ENCODE data around the gene SESN1.
"Not testable (repeated sequence)": the region's sequence is repeated elsewhere in the genome, so short reads cannot be mapped to it uniquely, and the experiment has no call there.

SESN1 gene

DNA sequence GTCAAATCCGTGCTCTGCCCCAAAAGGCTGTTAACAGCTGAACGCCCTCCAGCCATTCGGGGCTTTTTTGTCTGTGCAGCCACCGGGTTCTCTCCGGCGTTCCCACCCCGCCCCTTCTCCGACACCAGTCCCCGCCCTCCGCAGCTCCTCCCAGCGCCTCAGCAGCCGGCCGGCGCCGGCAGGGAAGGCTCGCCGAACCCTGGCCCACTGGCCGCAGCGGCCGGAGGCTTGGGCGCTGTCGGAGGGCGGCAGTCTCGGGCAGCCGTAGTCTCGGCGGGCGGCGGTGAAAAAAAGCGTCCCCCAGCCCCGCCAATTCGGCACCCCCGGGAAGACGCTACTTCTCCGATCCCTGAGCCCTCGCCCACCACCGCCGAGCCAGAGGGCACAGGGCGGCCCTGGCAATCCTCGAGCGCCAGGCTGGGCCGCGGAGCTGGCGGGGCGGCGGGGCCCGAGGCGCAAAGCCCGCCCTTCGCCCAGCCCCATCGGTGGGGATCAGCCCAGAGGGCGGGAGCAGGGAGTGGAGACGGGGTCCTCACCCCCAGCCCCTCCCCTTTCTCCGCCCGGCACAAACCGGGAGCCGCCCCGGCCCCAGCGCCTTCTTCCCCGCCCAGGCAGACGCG is at the start of gene SESN1:
Gene SESN1, minus strand, starts transcription at position 431 of the 620 bp plus-strand sequence. CDS start 773 bp downstream, outside the sequence.
- Mint-ChIP-seq H3K27ac (ENCODE audit: low read depth) (peak within 1 kb of the TSS; percentile 96), H3K27me3 (no peaks in the 10 kb centered on the region), H3K4me1 (peaks cover 75% of the 10 kb centered on the region), H3K4me3 (peak within 1 kb of the TSS; percentile 91), H3K9me3 (no peaks in the 10 kb centered on the region), H3K36me3 (ENCODE audit: insufficient read depth) (peaks cover 16% of the 10 kb centered on the region)
- ATAC-seq (replicated peaks; ENCODE audit: extremely low read depth, poor library complexity, severe bottlenecking) (peak; percentile 64), DNase-seq (ENCODE audit: low spot score in 2 of 2) (peak; percentile 62 to 68)

DNA sequence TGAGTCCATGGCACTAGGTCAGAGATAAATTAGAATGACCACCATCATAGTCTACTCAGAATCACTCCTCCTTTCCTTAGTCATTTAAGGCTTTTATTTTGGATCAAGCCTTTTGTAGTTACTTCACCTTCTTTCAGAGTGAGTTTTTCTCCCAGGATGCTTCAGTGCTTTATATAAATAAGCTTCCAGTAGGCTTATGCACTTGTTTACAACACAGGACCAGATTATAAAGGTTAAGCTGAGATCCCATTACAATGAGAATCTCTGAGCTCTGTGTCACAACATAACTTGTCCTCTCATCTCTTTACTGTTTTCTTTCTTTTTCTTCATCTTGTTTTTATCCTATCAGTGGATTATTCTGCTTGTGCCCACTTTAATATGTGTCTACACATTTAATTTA is 48.5 kb upstream of the SESN1 start:
- ATAC-seq (replicated peaks; ENCODE audit: extremely low read depth, poor library complexity, severe bottlenecking): no peak
- Mint-ChIP-seq H3K4me3 (no peak overlapping the region), H3K36me3 (ENCODE audit: insufficient read depth) (peaks cover 1% of the 10 kb centered on the region), H3K9me3 (no peaks in the 10 kb centered on the region), H3K4me1 (no peaks in the 10 kb centered on the region), H3K27me3 (no peaks in the 10 kb centered on the region), H3K27ac (ENCODE audit: low read depth) (no peak overlapping the region)
- no peak for DNase-seq (ENCODE audit: low spot score in 2 of 2)

DNA sequence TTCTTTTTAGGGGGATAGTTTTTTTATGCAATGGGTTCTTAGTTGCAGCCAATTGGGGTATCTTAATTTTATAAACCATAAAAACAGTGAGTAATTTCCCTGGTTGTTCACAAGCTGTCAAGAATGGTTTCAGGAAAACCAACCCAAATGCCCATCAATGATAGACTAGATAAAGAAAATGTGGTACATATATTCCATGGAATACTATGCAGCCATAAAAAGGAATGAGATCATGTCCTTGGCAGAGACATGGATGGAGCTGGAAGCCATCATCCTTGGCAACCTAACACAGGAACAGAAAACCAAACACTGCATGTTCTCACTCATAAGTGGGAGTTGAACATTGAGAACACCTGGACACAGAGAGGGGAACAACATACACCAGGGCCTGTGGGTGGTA is 47.4 kb upstream of the SESN1 start:
- not testable (repeated sequence) for H3K4me1 Mint-ChIP-seq

DNA sequence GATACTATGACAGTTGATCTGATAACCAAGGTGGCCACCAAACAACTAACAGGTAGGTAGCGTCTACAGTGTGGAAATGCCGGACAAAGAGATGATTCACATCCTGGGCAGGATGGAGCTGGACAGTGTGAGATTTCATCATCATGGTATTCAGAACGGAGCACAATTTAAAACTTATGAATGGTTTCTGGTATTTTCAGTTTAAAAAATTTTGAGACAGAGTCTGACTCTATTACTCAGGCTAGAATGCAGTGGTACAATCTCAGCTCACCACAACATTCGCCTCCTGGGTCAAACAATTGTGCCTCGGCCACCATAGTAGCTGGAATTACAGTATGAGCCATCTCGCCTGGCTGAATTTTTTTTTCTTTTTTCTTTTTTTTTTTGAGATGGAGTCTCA is 44.5 kb upstream of the SESN1 start:
- Mint-ChIP-seq H3K9me3 (no peaks in the 10 kb centered on the region), H3K4me3 (no peak overlapping the region), H3K27ac (ENCODE audit: low read depth) (no peak overlapping the region), H3K27me3 (no peaks in the 10 kb centered on the region), H3K36me3 (ENCODE audit: insufficient read depth) (peaks cover 1% of the 10 kb centered on the region), H3K4me1 (no peaks in the 10 kb centered on the region)
- DNase-seq (ENCODE audit: low spot score in 2 of 2) (no peak), ATAC-seq (replicated peaks; ENCODE audit: extremely low read depth, poor library complexity, severe bottlenecking) (no peak)

More for the DNA sequence above, 47.4 kb upstream of the SESN1 start:
- not testable (repeated sequence) for H3K9me3 Mint-ChIP-seq; H3K27ac Mint-ChIP-seq (ENCODE audit: low read depth); H3K36me3 Mint-ChIP-seq (ENCODE audit: insufficient read depth); H3K27me3 Mint-ChIP-seq; ATAC-seq (replicated peaks; ENCODE audit: extremely low read depth, poor library complexity, severe bottlenecking); DNase-seq (ENCODE audit: low spot score in 2 of 2); H3K4me3 Mint-ChIP-seq

DNA sequence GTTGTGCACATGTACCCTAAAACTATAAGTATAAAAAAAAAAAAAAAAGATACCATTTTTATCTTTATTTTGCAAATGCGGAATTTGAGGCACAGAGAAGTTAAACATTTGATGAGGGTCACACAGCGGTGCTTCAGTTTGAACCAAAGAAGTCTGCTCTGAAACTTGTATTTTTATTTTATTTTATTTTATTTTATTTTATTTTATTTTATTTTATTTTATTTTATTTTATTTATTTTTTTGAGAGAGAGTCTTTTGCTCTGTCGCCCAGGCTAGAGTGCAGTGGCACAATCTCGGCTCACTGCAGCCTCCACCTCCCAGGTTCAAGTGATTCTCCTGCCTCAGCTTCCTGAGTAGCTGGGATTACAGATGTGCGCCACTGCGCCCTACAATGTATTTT is 41.9 kb upstream of the SESN1 start:
- H3K9me3 Mint-ChIP-seq; H3K36me3 Mint-ChIP-seq (ENCODE audit: insufficient read depth); DNase-seq (ENCODE audit: low spot score in 2 of 2); ATAC-seq (replicated peaks; ENCODE audit: extremely low read depth, poor library complexity, severe bottlenecking); H3K4me3 Mint-ChIP-seq; H3K27ac Mint-ChIP-seq (ENCODE audit: low read depth); H3K27me3 Mint-ChIP-seq; H3K4me1 Mint-ChIP-seq: not testable (repeated sequence)

DNA sequence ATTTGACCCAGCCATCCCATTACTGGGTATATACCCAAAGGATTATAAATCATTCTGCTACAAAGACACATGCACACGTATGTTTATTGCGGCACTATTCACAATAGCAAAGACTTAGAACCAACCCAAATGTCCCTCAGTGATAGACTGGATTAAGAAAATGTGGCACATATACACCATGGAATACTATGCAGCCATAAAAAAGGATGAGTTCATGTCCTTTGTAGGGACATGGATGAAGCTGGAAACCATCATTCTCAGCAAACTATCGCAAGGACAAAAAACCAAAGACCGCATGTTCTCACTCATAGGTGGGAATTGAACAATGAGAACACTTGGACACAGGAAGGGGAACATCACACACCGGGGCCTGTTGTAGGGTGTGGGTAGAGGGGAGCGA is 41.4 kb upstream of the SESN1 start:
- H3K27ac Mint-ChIP-seq (ENCODE audit: low read depth); H3K27me3 Mint-ChIP-seq; ATAC-seq (replicated peaks; ENCODE audit: extremely low read depth, poor library complexity, severe bottlenecking); H3K36me3 Mint-ChIP-seq (ENCODE audit: insufficient read depth); H3K4me3 Mint-ChIP-seq; H3K9me3 Mint-ChIP-seq; H3K4me1 Mint-ChIP-seq; DNase-seq (ENCODE audit: low spot score in 2 of 2): not testable (repeated sequence)

DNA sequence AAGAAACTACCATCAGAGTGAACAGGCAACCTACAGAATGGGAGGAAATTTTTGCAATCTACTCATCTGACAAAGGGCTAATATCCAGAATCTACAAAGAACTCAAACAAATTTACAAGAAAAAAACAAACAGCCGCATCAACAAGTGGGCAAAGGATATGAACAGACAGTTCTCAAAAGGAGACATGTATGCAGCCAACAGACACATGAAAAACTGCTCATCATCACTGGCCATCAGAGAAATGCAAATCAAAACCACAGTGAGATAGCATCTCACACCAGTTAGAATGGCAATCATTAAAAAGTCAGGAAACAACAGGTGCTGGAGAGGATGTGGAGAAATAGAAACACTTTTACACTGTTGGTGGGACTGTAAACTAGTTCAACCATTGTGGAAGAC is 41.0 kb upstream of the SESN1 start:
- not testable (repeated sequence) for DNase-seq (ENCODE audit: low spot score in 2 of 2); H3K4me3 Mint-ChIP-seq; H3K36me3 Mint-ChIP-seq (ENCODE audit: insufficient read depth); ATAC-seq (replicated peaks; ENCODE audit: extremely low read depth, poor library complexity, severe bottlenecking); H3K27me3 Mint-ChIP-seq; H3K27ac Mint-ChIP-seq (ENCODE audit: low read depth); H3K9me3 Mint-ChIP-seq; H3K4me1 Mint-ChIP-seq

DNA sequence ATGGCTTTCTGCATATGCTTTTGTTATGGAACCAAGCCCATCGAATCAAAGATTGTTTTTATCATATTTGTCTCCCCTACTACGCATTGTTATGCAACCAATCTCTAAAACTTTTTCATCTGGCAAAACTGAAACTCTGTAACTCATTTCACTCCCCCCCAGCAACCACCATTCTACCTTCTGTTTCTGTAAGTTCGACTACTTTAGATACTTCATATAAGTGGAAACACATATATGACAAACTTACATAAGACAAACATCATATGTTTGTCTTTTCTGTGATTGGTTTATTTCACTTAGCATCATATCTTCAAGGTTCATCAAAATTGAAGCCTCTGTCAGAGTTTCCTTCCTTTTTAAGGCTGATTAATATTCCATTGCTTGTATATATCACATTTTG is 35.4 kb upstream of the SESN1 start:
- DNase-seq (ENCODE audit: low spot score in 2 of 2) (no peak), ATAC-seq (replicated peaks; ENCODE audit: extremely low read depth, poor library complexity, severe bottlenecking) (no peak)
- Mint-ChIP-seq H3K27me3 (no peaks in the 10 kb centered on the region), H3K36me3 (ENCODE audit: insufficient read depth) (peaks cover 2% of the 10 kb centered on the region), H3K27ac (ENCODE audit: low read depth) (no peak overlapping the region), H3K9me3 (no peaks in the 10 kb centered on the region), H3K4me3 (no peak overlapping the region), H3K4me1 (no peaks in the 10 kb centered on the region)

DNA sequence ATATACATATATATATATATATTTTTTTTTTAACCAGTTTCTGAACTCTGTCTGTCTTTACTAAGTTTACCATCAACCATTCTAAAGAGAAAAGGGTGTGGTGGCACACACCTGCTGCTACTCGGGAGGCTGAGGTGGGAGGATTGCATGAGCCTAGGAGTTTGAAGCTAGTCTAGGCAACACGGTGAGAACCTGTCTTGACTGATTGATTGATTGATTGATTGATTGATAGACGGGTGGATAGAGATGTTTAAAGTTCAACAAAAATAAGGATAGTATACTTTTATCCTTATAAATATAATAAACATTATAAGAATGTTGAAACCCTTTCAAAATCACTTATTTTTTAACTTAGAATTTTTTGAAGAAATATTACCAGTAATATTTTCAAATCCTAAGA is 30.9 kb upstream of the SESN1 start:
- H3K4me3 Mint-ChIP-seq: no peak overlapping the region
- peaks cover 11% of the 10 kb centered on the region for H3K4me1 Mint-ChIP-seq
- DNase-seq (ENCODE audit: low spot score in 2 of 2) (no peak), ATAC-seq (replicated peaks; ENCODE audit: extremely low read depth, poor library complexity, severe bottlenecking) (no peak)
- no peak overlapping the region for H3K27ac Mint-ChIP-seq (ENCODE audit: low read depth)
- no peaks in the 10 kb centered on the region for H3K27me3 Mint-ChIP-seq
- H3K9me3 Mint-ChIP-seq: no peaks in the 10 kb centered on the region
- no peaks in the 10 kb centered on the region for H3K36me3 Mint-ChIP-seq (ENCODE audit: insufficient read depth)

DNA sequence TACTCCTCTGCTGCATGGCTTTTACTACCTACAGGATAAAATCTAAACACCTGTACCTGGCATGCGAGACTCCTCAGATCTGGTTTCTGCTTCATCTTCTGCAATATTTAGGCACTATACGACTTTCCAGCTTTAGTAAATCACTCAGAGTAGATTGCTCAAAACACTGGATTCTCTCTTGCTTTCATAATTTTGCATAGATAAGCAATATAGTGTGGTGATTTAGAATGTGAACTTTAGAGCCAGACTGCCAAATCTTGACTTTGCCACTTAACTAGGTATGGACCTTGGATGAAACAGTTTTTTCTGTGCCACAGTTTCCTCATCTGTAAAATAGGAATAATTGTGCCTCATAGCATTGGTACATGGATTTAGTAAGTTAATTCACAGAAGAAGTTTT is 29.6 kb upstream of the SESN1 start:
- H3K4me3 Mint-ChIP-seq: no peak overlapping the region
- no peak overlapping the region for H3K27ac Mint-ChIP-seq (ENCODE audit: low read depth)
- H3K36me3 Mint-ChIP-seq (ENCODE audit: insufficient read depth): no peaks in the 10 kb centered on the region
- peaks cover 21% of the 10 kb centered on the region for H3K4me1 Mint-ChIP-seq
- ATAC-seq (replicated peaks; ENCODE audit: extremely low read depth, poor library complexity, severe bottlenecking) (no peak), DNase-seq (ENCODE audit: low spot score in 2 of 2) (no peak)
- H3K27me3 Mint-ChIP-seq: no peaks in the 10 kb centered on the region
- no peaks in the 10 kb centered on the region for H3K9me3 Mint-ChIP-seq

DNA sequence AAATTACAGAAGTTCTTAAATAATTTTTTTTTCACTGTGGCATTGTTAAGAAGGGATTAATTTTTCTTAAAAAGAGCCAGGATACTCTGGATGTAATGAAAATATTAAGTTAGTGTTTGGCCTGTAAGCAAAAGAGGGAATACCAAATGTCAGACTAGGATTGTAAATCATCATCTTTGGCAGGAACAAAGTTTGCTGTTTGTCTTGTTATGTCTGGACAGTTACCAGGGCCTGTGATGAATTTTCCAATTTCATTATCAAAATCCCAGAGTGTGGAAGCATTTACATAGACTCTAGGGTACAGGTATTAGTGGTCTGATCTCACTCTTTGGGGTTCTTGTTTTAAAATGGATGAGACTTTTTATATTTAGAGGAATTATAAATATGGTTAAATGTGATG is 26.8 kb upstream of the SESN1 start:
- no peaks in the 10 kb centered on the region for H3K27me3 Mint-ChIP-seq
- no peaks in the 10 kb centered on the region for H3K36me3 Mint-ChIP-seq (ENCODE audit: insufficient read depth)
- H3K4me1 Mint-ChIP-seq: peaks cover 27% of the 10 kb centered on the region
- no peak overlapping the region for H3K27ac Mint-ChIP-seq (ENCODE audit: low read depth)
- H3K4me3 Mint-ChIP-seq: no peak overlapping the region
- H3K9me3 Mint-ChIP-seq: no peaks in the 10 kb centered on the region
- ATAC-seq (replicated peaks; ENCODE audit: extremely low read depth, poor library complexity, severe bottlenecking) (no peak), DNase-seq (ENCODE audit: low spot score in 2 of 2) (no peak)

DNA sequence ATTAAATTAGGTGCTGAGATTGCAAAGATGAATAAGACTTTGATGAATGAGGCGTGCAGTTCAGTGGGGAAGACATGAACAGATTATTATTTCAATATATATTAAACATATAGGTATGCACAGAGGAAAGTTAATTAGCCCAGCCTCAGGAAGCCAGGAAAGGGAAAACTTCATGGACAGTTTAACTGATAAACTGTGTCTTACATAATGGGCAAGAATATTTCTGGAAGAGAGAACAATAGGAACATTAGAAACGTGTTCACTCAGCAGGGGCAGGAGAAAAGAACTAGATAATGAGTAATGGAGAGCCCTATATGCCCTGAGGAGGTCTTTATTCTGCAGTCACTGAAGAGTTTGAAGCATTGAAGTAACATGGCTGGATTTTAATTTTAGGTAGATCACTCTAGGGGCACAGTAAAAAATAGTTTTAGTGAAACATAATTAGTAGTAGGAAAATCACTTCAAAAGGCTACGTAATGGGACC is 24.3 kb upstream of the SESN1 start:
- peaks cover 32% of the 10 kb centered on the region for H3K4me1 Mint-ChIP-seq
- H3K27ac Mint-ChIP-seq (ENCODE audit: low read depth): no peak overlapping the region
- no peak overlapping the region for H3K4me3 Mint-ChIP-seq
- ATAC-seq (replicated peaks; ENCODE audit: extremely low read depth, poor library complexity, severe bottlenecking): no peak
- H3K36me3 Mint-ChIP-seq (ENCODE audit: insufficient read depth): no peaks in the 10 kb centered on the region
- no peaks in the 10 kb centered on the region for H3K27me3 Mint-ChIP-seq
- H3K9me3 Mint-ChIP-seq: no peaks in the 10 kb centered on the region
- no peak for DNase-seq (ENCODE audit: low spot score in 2 of 2)

DNA sequence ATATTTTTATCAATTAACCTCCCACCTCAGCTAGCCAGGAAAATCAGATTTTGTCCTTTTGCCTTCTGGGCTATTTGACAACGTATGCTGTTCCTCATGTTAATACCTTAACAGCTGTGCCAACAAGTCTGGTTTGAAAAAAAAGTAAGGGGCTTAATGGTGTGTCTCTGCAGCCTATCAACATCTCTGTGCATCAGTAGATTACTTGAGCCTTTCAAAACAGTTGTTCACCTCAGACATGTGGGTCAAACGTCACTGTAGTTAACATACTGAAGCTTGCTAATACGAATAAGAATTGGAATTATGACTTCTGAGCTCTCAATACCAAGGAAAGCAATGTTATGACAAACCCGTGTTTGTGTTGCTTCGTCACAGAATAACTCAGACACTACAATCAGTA is 23.7 kb upstream of the SESN1 start:
- Mint-ChIP-seq H3K4me3 (no peak overlapping the region), H3K27me3 (no peaks in the 10 kb centered on the region), H3K4me1 (peaks cover 32% of the 10 kb centered on the region), H3K9me3 (no peaks in the 10 kb centered on the region), H3K27ac (ENCODE audit: low read depth) (no peak overlapping the region), H3K36me3 (ENCODE audit: insufficient read depth) (no peaks in the 10 kb centered on the region)
- ATAC-seq (replicated peaks; ENCODE audit: extremely low read depth, poor library complexity, severe bottlenecking): no peak
- DNase-seq (ENCODE audit: low spot score in 2 of 2): no peak

All from central memory CD8-positive, alpha-beta T cell (primary cell).